GM12878 (cell line): ENCODE measurements around the gene GLIPR2. TPM values are rescaled to one million over a fixed set of nuclear protein-coding genes. Genes with fewer than 3 reads are reported as not detected.

Source experiments
- RCOR1 ChIP-seq: conservative IDR thresholded peaks from 2 replicates; pipeline ENCODE4 v1.6.1; 2012; ENCODE audit warnings: low read depth, low read length, improper control_type of control experiment
- STAT1 ChIP-seq: fragments of 450-650 bp; conservative IDR thresholded peaks from 2 replicates; pipeline ENCODE4 v1.6.1; 2014; ENCODE audit warnings: antibody characterized with exemption, mild to moderate bottlenecking
- ZBED1 ChIP-seq: IDR thresholded peaks from 2 replicates; pipeline ENCODE4 v1.6.1; 2016; ENCODE audit warnings: borderline replicate concordance
- polyA plus RNA-seq, 11 experiments: library from polyadenylated mRNA; depleted of rRNA in 4 of 11; unstranded in 6 of 11; stranded (reverse) in 5 of 11; fragments of >200 nt; fragmentation: Nextera tagmentation in 4 of 11; fragmentation: Illumina TruSeq in 1 of 11; extraction: Ambion mirVana in 4 of 11; extraction: Trizol in 1 of 11; gene quantifications; 1 replicate in 1 of 11; 2 replicates in 10 of 11; pipeline versions ENCODE4 v1.2.1 to v1.2.3, GENCODE V29; 2011 to 2016; ENCODE audit warnings: inconsistent platforms in 2 of 11, missing spikeins in 2 of 11, low read depth in 1 of 11
- total RNA-seq, 4 experiments: library from RNA; depleted of rRNA in 3 of 4; stranded (reverse); fragments of >200 nt in 3 of 4; fragmentation: Illumina TruSeq in 1 of 4; extraction: Trizol in 1 of 4; gene quantifications; 2 replicates each; pipeline versions ENCODE4 v1.2.1 to v1.2.3, GENCODE V29; 2013 to 2021
- TF ChIP-seq, protein P1 (sequence below): IDR thresholded peaks from 2 replicates; pipeline ENCODE4 v1.6.1; 2012; ENCODE audit warnings: improper control_type of control experiment, low read depth, low read length; ENCODE audit not compliant: insufficient replicate concordance

Gene GLIPR2
- total and polyA plus RNA-seq, 10 of the 15 experiments (the other 5 are each of a cell fraction or from before 2014, with no cell fraction given), result 0.41 to 3.5 (median 2.2) TPM

DNA sequence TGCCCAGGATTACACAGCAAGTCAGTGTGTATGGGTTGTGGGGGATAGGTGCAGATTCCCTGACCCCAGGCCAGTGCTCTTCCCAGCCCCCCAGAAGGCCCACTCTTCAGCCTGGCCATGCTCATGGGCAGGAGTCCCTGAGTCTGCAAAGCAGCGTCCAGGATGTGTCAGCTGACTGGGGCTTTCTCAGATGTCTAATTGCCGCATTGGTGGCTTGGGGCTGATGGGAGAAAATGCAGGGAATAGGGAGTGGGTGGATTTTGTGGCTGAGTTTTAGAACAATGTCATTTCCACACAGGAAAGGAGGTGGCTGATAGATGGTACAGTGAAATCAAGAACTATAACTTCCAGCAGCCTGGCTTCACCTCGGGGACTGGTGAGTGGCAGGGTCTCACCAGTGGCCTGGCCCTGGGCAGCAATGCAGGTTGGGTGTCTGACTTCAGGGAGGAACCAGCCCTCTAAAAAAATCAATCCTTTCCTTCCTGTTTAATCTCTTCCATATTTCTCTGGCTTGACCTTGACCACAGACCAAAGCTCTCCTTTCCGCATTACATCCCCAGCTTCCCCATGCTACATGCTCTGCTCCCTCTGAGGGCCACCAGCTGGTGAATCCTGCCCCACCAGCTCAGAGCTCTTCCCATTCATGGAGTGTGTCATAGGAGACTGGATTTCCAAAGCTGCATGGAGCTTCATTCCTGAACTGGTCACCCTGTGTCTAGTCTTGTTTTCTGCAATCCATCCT is 14.2 kb downstream of the GLIPR2 start (continued):
- TF ChIP-seq, protein P1, sequence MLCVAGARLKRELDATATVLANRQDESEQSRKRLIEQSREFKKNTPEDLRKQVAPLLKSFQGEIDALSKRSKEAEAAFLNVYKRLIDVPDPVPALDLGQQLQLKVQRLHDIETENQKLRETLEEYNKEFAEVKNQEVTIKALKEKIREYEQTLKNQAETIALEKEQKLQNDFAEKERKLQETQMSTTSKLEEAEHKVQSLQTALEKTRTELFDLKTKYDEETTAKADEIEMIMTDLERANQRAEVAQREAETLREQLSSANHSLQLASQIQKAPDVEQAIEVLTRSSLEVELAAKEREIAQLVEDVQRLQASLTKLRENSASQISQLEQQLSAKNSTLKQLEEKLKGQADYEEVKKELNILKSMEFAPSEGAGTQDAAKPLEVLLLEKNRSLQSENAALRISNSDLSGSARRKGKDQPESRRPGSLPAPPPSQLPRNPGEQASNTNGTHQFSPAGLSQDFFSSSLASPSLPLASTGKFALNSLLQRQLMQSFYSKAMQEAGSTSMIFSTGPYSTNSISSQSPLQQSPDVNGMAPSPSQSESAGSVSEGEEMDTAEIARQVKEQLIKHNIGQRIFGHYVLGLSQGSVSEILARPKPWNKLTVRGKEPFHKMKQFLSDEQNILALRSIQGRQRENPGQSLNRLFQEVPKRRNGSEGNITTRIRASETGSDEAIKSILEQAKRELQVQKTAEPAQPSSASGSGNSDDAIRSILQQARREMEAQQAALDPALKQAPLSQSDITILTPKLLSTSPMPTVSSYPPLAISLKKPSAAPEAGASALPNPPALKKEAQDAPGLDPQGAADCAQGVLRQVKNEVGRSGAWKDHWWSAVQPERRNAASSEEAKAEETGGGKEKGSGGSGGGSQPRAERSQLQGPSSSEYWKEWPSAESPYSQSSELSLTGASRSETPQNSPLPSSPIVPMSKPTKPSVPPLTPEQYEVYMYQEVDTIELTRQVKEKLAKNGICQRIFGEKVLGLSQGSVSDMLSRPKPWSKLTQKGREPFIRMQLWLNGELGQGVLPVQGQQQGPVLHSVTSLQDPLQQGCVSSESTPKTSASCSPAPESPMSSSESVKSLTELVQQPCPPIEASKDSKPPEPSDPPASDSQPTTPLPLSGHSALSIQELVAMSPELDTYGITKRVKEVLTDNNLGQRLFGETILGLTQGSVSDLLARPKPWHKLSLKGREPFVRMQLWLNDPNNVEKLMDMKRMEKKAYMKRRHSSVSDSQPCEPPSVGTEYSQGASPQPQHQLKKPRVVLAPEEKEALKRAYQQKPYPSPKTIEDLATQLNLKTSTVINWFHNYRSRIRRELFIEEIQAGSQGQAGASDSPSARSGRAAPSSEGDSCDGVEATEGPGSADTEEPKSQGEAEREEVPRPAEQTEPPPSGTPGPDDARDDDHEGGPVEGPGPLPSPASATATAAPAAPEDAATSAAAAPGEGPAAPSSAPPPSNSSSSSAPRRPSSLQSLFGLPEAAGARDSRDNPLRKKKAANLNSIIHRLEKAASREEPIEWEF, result no peak
- TF ChIP-seq ZBED1 (no peak), RCOR1 (no peak), STAT1 (no peak)
- TF ChIP-seq, all 136 proteins: peak for 0
